ENCODE results near the gene NDUFAF4.

The NDUFAF4 gene

DNA sequence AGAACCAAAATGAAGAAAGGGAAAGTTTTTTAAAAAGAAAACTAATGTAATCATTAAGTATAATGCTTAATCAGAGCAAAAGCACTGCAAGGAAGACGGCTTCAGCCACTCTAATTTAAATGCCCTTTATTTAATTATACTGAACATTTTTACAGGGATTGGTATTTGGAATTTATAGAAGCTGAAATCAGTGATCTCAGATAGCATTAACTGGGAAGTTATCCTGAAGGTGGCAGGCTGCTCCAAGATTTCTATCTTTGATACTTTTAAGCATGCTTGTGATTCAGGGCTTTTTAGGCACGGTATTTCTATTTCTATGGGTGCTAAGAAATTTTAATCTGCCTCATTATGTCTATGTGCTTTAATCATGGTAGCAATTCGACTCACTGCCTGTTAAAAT lies 1.3 kb upstream of the NDUFAF4 start:
- no peak for DNase-seq (ENCODE audit: low read depth, low spot score)

DNA sequence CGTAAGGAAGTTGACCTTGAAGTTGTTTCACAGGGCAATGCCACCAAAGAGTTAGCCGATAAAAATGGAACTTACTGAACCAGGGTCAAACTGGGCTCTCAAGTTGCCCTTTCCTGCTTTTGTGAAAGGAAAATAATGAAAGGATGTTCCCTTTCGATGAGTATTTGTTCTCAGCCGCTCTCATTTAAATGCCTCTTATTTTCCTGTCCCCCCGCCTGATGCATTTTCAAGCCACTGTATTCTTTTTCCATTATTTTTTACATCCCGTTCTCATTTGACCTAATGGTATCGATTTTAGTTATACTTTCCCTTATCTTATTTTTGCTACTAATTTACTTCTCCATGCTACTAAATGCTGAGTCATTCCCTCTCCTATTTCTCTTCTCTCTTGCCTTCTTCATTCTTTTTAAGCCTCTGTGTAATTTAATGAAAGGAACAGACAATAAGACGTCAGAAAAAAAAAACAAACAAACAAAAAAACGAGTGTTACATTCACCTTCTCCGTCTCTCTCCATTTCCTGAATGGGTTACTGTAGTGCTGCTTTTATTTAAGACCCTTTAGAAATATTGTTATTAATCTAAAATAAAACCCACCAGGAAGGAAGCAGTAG lies 655 bp upstream of the NDUFAF4 start:
- no peak for DNase-seq (ENCODE audit: low read depth, low spot score)

DNA sequence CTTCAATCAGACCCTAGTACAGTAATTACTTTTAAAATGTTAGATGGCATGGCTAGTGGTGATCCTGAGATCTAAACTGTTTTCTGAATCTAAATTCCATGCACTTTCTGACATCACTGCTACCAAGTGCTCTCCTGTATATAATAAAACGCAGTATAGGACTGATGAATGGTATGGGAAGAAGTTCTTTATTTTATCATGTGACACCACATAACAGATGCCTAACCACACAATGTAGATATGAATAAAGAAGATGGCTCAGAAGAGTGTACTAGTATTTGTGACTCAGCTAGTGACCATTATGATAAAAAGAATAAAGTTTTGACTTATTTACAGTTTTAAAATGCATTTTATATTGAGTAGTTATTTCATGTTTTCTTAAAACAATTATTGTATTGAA lies 8.5 kb downstream of the NDUFAF4 start:
- DNase-seq (ENCODE audit: low read depth, low spot score): no peak

DNA sequence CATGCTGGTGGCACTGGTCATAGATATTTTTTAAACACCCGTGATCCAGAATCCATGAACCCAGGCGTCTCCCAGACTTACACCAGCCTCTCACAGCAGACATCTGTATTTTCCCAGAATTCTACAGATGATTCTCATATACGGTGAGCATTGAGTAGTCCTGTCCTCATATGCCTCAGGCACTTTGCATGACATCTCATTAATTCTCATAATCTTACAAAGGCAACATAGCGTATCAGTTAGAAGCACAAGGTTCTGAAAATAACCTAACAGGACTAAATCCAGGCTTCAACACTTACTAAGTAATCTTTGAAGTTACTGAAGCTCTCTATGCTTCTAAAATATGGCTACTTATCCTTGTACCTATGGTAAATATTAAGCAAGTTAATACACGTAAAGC lies 8.9 kb downstream of the NDUFAF4 start:
- no peak for DNase-seq (ENCODE audit: low read depth, low spot score)

DNA sequence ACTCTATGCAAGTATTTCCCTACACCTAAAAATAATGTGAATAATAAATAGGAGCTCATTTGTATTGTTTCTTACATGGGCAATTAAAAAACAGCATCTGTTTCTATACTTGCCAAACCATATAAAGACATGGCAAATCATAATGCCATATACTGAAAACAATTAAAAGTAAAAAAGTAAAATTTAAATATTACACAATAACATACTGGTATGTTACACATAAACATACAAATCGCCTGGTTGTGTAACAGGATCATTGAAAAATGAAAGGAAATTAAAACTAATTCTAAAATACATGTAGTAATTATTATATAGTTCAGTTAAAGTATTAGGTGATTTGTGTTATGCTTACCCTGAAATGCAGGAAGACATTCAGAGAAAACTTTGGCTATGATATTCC lies 11.2 kb downstream of the NDUFAF4 start:
- DNase-seq (ENCODE audit: low read depth, low spot score): no peak

DNA sequence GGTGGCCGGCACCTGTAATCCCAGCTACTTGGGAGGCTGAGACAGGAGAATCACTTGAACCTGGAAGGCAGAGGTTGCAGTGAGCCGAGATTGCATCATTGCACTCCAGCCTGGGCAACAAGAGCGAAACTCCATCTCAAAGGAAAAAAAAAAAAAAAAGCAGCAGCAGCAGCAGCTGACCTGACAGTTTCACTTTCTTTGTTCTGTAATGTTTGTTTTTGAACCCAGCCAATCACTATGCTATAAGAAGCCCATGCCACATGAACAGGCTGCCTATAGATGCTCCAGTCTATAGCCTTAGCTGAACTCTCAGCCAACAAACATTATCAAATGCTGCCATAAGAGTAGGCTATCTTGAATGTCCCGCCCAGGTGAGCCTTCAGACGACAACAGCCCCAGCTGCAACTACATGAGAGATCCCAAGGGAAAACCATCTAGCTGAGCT lies 12.5 kb downstream of the NDUFAF4 start:
- peak; percentile 1 for DNase-seq (ENCODE audit: low read depth, low spot score)

DNA sequence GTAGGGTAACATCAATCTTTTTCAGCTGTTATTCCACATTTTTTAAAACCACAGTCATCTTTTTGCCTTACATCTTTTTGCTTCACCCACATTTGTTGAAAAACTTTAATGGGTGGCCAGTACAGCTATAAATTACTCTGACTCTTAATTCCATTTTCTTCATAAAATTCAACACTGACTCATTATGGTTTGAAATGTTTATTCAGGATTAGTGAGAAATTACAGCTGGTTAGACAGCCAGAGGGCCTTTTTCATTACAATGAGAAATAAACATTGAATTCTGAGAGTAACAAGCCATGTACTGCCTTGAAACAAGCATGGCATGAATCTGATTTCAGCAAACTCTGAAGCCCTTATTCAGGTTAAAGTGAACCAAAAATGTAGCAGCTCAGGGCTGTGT lies 19.5 kb downstream of the NDUFAF4 start:
- no peak for DNase-seq (ENCODE audit: low read depth, low spot score)

DNA sequence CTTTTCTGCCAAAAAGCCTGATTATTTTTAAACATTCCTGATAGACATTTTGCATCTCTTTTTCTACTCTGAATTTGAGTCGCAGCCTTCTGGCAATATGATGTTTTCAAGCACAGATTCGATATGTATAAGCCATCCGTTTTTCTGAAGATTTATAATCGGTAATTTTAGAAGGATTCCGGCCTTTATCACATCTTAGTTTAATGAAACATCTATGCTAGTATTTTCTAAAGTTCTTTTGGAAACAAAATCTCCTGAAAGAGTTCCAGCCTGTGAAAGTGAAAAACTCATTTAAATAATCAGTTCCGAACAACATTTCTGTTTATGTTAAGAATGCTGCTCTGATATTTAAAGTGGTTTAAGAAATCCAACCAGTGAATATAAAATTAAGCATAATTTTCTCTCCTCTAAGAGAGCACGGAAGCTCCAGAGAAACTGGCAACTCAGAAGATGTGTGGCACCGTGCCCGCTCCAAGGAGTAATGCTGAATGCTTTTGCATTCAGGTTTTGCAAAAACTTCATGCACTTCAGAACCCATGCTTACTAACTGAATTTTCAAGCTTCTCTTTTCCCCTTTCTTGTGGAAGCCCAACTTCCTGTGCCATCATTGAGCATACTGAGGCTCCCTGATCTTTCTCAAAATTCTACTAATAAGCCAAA lies 20.7 kb downstream of the NDUFAF4 start:
- DNase-seq (ENCODE audit: low read depth, low spot score): no peak

DNA sequence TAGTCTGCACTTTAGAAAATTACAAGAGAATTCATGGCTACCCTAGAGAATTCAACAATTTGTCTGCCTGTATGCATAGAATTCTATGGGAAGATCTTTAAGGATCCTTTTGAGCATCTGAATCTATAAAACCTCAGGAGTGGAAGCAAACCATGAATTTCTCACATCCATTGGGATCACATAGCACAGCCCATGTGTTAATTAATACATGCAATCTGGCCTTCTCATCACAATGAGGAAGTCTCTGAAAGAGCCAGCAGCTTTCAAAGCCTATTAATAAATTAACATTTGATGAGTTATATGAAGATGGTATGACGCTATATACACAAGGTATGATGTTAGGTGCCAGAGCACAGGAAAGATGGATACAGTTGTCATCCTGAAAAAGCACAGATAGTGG lies 24.7 kb downstream of the NDUFAF4 start:
- DNase-seq (ENCODE audit: low read depth, low spot score): no peak

DNA sequence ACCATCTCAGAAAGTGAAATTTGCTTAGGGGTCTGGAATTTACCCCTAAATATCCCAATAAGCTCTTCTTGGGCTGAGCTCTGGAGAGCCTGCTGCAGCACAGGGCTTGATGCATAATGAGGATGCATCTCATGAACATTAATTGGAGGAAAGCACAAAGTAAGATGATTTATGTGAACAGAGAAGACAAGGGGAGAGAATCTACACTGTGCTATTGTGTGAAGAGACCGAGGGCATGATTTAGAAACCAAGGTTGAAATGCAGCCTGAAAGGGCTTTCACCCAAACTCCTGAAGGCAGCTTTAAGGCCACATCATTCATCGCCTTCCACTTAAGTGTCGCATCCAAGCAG lies 32.7 kb downstream of the NDUFAF4 start:
- no peak for DNase-seq (ENCODE audit: low read depth, low spot score)

DNA sequence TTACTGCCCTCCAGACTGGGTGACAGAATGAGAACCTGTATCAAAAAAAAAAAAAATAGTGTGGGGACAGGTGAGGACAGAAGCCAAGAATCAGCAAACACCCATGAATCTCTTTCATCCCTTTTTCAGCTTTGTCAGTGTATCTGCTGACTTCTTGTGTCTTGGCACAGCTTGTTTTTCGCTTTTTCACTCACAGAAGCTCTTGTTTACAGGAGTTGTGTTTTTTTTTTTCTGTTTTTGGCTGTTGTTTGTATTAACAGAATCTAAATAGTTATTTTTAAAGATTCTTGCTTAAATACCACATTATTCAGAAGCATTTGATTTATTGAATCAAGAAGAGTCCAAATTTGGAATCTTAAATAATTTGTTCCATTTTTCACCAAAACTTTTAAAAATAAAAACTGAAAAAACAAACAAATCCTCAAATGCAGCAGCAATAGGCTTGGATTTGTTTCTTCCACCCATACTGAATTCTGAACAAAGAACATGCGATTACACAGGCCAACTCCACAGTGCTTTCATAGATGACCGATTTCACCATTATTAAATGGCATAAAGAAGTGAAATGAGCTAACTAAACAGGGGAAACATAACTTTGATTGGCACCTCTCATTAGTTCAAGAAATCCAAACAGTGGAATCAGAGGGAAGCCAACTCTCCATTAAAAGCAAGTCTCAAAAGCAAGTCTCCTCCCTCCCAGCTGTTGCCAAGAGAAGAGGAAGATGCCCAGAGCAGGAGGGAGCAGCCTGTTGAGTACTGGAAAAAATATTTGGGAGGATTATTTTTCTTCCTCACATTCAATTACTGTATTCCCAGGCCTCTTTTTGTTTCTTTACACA lies 33.3 kb downstream of the NDUFAF4 start:
- DNase-seq (ENCODE audit: low read depth, low spot score): no peak

DNA sequence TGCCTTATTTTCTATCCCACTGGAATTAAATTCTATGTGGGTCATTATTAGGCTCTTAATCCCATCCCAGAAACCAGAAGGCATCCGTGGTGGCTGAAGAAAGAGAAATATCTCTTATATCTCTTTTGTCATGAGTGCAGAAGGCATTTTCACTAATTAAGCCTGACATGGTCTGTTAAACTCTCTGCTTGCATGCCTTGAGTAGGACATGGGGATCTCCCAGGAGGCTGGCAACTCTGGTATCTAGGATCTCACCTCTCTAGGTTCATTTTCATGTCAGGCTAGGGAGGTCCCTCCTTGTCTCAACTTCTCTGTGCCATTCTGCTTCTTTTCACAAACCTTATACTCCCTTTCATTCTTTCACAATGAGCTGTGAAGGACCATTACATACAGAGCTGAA lies 35.1 kb downstream of the NDUFAF4 start:
- no peak for DNase-seq (ENCODE audit: low read depth, low spot score)

DNA sequence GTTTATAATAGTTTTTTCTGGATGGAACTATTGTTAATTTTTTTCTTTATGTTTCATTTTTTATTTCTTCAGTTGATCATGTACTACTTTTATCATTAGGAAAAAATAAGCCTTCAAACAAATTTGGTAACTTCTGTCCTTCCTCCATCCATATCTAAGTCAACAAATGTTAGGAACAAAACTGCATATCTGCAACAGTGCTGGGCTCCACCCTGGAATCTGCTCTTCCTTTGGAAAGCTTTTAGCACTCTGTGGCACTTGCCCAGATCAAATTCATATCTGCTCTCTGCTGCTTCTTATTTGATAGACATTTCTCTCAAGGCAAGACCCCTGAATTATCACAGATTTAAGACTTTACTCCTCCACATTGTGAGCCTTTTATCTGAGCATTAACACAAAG lies 36.1 kb downstream of the NDUFAF4 start:
- no peak for DNase-seq (ENCODE audit: low read depth, low spot score)

DNA sequence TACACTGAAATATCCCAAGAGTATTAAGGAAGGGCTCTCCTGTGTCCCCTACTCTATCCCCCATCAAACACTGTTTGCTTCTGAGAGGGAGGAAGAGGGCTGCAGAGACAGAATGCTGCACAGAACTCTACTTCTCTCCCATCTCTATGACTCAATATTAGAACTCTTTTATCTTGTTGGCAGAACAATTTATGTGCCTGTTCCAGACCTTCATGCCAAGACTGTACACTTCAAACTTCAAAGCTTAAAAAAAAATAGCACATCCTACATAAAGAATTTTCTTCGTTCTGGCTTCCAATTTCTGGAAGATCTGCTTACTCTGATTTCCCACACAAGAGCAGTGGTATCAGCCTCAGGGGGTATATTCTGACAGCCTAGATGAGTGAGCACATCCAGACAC lies 40.8 kb downstream of the NDUFAF4 start:
- no peak for DNase-seq (ENCODE audit: low read depth, low spot score)

DNA sequence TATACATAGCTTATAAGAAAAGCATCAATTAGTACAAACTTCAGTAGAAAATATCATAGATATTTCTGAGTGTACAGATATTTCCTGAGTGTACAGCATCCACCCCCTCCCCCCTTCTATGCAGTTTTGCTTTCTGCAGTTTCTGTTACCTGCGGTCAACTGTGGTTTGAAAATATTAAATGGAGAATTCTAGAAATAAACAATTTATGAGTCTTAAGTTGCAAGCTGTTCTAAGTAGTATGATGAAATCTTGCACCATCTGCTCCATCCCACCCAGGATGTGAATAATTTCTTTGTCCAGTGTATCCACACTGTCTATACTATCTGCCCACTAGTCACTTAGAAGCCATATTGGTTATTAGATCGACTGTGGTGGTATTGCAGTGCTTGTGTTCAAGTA lies 44.6 kb downstream of the NDUFAF4 start:
- no peak for DNase-seq (ENCODE audit: low read depth, low spot score)

DNA sequence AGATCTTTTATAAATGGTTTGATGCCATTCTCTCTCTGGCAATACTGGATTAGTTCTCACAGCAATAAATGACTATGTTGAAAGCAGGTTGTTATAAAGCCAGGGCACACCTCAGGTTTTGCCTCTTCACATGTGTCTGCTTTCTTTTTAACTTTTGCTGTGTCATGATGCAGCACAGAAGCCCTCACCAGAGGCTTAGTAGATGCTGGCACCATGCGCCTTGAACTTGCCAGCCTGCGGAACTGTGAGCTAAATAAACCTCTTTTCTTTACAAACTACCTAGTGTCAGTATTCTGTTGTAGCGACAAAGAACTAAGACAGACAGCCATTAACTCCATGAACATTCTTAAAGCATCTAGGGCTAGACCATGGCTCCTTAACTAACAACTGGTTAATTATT lies 45.1 kb downstream of the NDUFAF4 start:
- no peak for DNase-seq (ENCODE audit: low read depth, low spot score)

DNA sequence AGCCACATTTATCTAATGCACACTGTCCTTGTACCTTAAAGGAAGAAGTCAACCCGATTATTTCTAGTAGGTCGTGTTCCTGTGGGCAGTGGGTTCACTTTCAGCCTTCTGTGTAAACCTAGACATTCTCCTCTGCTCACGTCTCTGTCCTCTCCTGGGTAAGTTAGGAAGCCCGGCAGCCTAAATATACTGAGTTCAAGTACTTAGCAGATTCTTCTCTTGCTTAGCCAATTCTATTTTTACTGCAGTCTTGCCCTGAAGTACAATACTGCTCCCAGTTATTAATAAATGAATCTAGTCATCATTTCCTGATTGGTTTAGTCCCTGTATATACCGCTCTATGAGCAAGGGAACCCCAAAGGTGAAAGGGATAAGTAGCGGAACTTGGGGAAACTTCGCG lies 45.8 kb downstream of the NDUFAF4 start:
- no peak for DNase-seq (ENCODE audit: low read depth, low spot score)

DNA sequence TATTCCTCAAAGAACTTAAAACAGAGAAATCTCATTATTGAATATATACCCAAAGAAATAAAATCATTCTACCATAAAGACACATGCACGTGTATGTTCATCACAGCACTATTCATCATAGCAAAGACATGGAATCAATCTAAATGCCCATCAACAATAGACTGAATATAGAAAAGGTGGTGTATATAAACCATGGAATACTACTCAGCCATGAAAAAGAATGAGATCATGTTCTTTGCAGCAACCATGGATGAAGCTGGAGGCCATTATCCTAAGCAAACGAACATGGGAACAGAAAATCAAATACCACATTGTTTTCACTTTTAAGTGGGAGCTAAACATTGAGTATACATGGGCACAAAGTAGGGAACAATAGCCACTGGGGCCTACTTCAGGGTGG lies 48.1 kb downstream of the NDUFAF4 start:
- DNase-seq (ENCODE audit: low read depth, low spot score): no peak

DNA sequence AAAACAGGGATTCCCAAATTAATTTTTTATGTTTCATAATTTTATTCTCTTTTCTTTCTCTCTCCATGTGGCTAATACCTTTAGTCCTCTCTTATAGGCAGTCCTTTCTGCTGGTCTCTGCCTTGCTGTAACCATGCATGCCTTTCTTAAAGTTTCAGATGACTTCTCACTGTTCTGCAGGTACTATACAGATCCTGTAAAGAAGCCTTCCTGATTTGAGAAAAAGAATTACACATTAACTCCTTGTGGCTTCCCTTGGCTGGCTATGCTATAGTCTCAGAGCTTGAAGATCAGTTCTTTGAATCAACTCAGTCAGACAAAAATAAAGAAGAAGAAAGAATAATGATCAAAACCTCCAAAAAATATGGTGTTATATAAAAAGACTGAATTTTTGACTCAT lies 53.2 kb downstream of the NDUFAF4 start:
- no peak for DNase-seq (ENCODE audit: low read depth, low spot score)

DNA sequence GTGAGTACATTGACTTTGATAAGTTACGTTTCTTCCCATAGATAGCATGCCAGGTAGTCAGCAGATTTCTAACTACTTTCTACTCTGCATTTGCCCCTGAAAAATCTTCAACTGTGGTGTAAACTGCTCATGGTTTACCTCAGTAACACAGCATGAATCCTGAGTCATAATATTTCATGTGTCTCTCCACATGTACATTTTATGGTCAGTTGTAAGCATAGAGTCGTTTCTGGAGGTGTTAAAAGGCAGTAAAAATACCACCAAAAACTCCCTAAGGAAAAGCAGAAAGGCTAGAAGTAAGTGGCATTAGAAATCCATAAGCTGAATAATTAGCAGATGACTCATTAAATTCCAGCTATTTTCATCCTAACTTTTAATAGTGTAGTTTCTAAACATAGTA lies 56.3 kb downstream of the NDUFAF4 start:
- DNase-seq (ENCODE audit: low read depth, low spot score): no peak

Data from ELF-1 (cell line).